Skeletal muscle tissue (tissue), 4 donors: ENCODE measurements around the gene KCNMA1. TPM values are rescaled to one million over a fixed set of nuclear protein-coding genes. Genes with fewer than 3 reads are reported as not detected.
A peak's percentile ranks its signal among the peaks of the same experiment; 100 is the strongest.

Experiments
- H3K27ac ChIP-seq: one replicate; pipeline ENCODE4 v1.7.0; 2013; ENCODE audit warnings: mild to moderate bottlenecking, low read depth, low read length, inconsistent platforms
- H3K27me3 ChIP-seq, 3 donors: one replicate each; pipeline ENCODE4 v1.7.0; 2013; ENCODE audit warnings: low read length in 3 of 3; ENCODE audit not compliant: control insufficient read depth in 3 of 3, insufficient read depth in 3 of 3
- H3K36me3 ChIP-seq, 3 donors: one replicate each; pipeline ENCODE4 v1.7.0; 2013; ENCODE audit warnings: low read length in 3 of 3; ENCODE audit not compliant: control insufficient read depth in 3 of 3, insufficient read depth in 3 of 3
- H3K4me1 ChIP-seq, 3 donors: one replicate each; pipeline ENCODE4 v1.7.0; 2013; ENCODE audit warnings: low read length in 3 of 3, mild to moderate bottlenecking in 3 of 3; ENCODE audit not compliant: control insufficient read depth in 3 of 3, insufficient read depth in 3 of 3
- H3K4me3 ChIP-seq, 3 donors: one replicate each; pipeline ENCODE4 v1.7.0; 2013; ENCODE audit warnings: low read length in 3 of 3
- H3K9ac ChIP-seq, 3 donors: one replicate each; pipeline ENCODE4 v1.7.0; 2013; ENCODE audit warnings: low read length in 3 of 3, mild to moderate bottlenecking in 3 of 3, moderate library complexity in 2 of 3, low read depth in 1 of 3
- H3K9me3 ChIP-seq, 3 donors: one replicate each; pipeline ENCODE4 v1.7.0; 2013; ENCODE audit warnings: low read length in 3 of 3; ENCODE audit not compliant: control insufficient read depth in 3 of 3
- total RNA-seq: library from RNA; depleted of rRNA; stranded (reverse); fragments of >200 nt; gene quantifications from one replicate; pipeline ENCODE4 v1.2.3, GENCODE V29; 2014
- donor health status: Osteomylitis.

Gene KCNMA1
- total RNA-seq, 1 donor from 2014 or later, result 18.8 TPM

DNA sequence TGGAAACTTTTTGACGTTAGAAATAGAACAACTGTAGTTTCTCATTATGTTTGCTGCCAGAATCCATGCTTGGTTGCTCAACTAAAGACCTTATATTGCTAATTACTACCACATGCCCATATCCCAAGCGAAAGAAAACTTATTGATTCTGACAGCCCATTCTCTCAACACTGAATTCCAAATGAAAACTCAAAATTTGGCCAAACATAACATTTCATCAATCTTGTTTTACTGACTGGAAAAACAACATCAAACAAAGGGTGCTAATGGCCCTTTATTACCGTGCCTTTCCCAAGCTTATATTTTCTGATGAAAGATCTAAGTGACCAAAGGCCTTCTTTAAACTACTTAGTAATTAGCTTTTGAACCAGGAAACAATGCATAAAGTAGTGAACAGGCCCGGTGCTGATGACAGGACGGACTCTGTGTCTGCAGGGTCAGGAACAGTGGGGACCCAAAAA, 531.8 kb downstream of the KCNMA1 start:
- no peak overlapping the region for H3K9ac ChIP-seq
- H3K27ac ChIP-seq, result peak overlapping the region; percentile 6

DNA sequence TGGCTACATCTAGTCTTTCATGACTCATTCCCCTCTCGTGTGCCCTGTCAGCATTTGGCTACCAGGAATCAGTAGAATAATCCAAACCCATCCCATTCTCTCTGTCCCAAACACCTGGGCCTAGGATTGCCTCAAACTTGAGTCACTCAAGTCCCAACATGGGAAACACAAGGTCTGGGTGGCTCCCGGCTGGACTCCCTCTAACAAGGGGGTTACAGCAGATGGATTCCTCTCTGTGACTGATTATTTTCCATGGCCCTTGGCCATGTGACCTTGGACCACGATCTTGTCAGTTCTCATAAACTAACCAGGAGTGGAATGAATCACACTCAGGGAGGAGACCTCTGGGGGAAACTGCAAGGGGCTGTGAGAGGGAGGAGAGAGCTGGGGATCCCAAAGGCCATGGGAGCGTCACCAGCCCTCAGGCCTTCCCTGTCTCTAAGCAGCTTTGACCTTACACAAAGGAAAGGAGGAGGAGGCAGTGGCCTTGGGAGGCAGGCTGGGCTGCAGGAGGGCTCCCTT, 533.1 kb downstream of the KCNMA1 start:
- Histone ChIP-seq H3K9ac (no peak overlapping the region), H3K4me3 (no peak overlapping the region), H3K4me1 (peaks cover 0 to 9% (median 0%) of the 10 kb centered on the region in 3 donors), H3K27me3 (no peaks in the 10 kb centered on the region), H3K9me3 (no peaks in the 10 kb centered on the region), H3K27ac (peak overlapping the region; percentile 64), H3K36me3 (no peaks in the 10 kb centered on the region)

More for the DNA sequence above, 531.8 kb downstream of the KCNMA1 start:
- Histone ChIP-seq H3K9me3 (no peaks in the 10 kb centered on the region), H3K27me3 (no peaks in the 10 kb centered on the region), H3K36me3 (no peaks in the 10 kb centered on the region), H3K4me3 (no peak overlapping the region), H3K4me1 (peaks cover 0 to 9% (median under 1%) of the 10 kb centered on the region in 3 donors)

DNA sequence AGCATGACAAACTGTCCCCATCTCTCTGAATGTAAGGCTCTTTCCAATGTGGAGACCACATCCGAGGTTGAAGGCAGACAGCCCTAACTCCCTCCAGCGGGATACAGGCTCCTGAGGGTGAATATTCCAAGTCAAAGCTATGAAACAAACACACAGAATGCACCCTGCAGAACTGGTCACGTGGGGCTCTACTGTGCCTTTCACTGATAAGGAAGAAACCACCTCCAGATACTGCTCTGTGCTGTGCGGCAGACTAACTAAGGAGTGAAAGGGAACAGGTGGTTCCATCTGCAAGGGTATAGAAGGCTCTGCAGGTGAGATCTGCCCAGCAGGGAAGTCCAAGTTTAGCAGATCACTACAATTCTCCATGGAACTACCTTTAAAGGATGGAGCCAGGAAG, 534.4 kb downstream of the KCNMA1 start:
- H3K27ac ChIP-seq, result no peak overlapping the region
- H3K4me3 ChIP-seq, result no peak overlapping the region
- no peaks in the 10 kb centered on the region for H3K27me3 ChIP-seq
- H3K9ac ChIP-seq, result no peak overlapping the region
- no peaks in the 10 kb centered on the region for H3K36me3 ChIP-seq
- peaks cover 0 to 9% (median 0%) of the 10 kb centered on the region in 3 donors for H3K4me1 ChIP-seq
- no peaks in the 10 kb centered on the region for H3K9me3 ChIP-seq

DNA sequence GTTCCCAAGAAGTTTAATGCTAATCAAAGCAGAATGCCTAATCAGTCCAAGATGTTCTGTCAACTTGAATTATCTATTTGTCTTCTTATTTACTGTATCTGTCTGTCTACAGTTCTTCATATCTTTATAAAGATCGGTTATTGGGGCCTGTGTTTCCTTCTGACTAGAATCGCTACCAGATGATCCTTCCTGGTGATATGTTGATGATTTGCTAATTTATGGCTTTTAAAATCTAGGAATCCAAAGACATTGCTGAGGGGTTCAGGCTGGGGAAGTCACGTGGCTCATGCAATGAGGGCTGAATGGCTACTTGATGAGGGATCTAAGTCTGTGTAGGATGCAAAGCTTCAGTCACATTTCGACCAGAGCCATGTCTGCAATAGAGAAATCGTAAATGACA, 536.3 kb downstream of the KCNMA1 start:
- no peak overlapping the region for H3K27ac ChIP-seq
- no peaks in the 10 kb centered on the region for H3K9me3 ChIP-seq
- H3K27me3 ChIP-seq, result no peaks in the 10 kb centered on the region
- H3K4me3 ChIP-seq, result no peak overlapping the region
- H3K36me3 ChIP-seq, result no peaks in the 10 kb centered on the region
- peaks cover 0 to 9% (median 0%) of the 10 kb centered on the region in 3 donors for H3K4me1 ChIP-seq
- no peak overlapping the region for H3K9ac ChIP-seq

DNA sequence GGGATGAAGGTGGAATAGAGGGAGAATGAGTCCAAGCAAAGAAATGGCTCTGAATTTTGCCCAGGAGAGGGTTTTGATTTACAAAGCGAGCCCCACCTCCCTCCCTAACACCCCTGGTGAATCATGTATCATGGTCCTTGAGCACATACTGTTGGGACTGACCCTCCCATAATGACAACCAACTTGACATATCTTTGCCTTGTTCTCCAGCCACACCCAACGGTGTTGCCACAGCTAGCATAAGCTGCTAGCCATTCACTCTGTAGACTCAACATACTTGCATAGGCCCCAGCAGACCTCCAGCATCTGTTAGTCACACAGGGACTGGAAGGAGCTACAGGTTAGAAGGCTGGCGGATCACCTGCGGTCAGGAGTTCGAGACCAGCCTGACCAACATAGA, 538.5 kb downstream of the KCNMA1 start:
- no peak overlapping the region for H3K4me3 ChIP-seq
- H3K36me3 ChIP-seq, result no peaks in the 10 kb centered on the region
- H3K27me3 ChIP-seq, result no peaks in the 10 kb centered on the region
- no peaks in the 10 kb centered on the region for H3K9me3 ChIP-seq
- H3K27ac ChIP-seq, result no peak overlapping the region
- no peak overlapping the region for H3K9ac ChIP-seq
- no peaks in the 10 kb centered on the region for H3K4me1 ChIP-seq

DNA sequence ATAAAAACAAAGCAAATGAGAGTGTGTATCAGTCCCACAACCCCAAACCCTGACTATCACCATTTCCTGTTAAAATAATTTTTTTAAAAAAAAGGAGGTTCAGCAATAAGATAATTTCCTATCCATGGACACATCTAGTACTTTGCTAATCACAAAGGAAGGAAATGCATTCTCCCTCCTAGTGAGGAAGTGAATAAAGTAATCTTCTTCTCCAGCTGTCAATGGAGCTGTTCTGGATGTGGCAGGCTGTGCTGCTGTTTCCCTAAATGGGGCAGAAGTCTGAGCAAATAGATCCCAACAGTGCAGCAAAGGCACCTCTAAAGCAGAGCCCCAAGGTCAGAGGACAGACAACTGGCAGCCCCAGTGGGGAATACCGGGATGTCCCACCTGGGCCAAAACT, 540.0 kb downstream of the KCNMA1 start:
- Histone ChIP-seq H3K36me3 (no peaks in the 10 kb centered on the region), H3K9ac (no peak overlapping the region), H3K4me1 (no peaks in the 10 kb centered on the region), H3K27me3 (no peaks in the 10 kb centered on the region), H3K4me3 (no peak overlapping the region), H3K9me3 (no peaks in the 10 kb centered on the region), H3K27ac (no peak overlapping the region)

DNA sequence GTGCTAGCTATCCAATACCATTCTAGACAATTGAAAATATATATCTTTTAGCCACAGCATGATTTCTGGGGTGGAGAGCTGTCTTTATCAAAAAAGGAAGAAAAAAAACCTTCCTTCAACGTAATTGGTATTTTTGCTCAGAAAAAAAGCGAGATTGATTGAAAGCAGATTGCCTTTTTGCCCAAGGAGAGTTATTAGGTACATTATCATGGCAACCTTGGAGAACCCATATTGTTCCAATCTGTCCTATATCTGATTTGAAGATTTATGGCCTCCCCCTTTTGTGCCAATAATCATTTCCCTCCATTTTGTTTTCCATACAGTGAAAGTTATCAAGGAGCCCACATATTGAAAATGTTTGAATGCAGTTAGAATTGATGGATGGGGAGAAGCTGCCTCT, 544.5 kb downstream of the KCNMA1 start:
- no peaks in the 10 kb centered on the region for H3K27me3 ChIP-seq
- H3K4me1 ChIP-seq, result no peaks in the 10 kb centered on the region
- peaks cover 3 to 16% (median 6%) of the 10 kb centered on the region in 3 donors for H3K36me3 ChIP-seq
- no peak overlapping the region for H3K4me3 ChIP-seq
- H3K9ac ChIP-seq, result no peak overlapping the region
- H3K9me3 ChIP-seq, result no peaks in the 10 kb centered on the region
- no peak overlapping the region for H3K27ac ChIP-seq

DNA sequence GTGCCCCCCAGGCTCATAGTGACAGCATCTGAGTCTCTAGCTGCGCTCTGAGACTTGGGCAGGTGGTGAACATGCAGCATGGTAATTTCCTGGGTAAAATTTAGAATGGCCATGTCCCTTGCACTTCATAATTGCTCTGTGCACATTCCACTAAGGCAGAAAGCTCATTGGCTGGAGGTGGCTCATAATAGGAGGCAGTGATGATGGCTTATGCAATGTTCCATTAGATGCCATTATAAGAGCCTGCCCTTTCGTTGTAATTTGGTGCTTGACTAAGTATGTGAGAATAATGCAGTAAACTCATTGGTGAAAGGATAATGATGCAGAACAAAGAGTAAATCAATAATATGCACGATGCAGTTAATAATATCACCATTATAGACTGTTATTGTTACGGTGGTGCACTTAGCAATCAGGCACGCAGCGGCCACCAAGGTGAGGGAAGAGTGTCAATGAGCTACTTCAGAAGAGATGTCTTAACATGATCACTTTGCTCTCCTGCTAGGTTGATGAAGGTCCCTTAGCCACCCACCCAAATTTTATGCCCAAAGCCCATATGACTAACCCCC, 545.9 kb downstream of the KCNMA1 start:
- Histone ChIP-seq H3K9ac (no peak overlapping the region), H3K4me1 (no peaks in the 10 kb centered on the region)

DNA sequence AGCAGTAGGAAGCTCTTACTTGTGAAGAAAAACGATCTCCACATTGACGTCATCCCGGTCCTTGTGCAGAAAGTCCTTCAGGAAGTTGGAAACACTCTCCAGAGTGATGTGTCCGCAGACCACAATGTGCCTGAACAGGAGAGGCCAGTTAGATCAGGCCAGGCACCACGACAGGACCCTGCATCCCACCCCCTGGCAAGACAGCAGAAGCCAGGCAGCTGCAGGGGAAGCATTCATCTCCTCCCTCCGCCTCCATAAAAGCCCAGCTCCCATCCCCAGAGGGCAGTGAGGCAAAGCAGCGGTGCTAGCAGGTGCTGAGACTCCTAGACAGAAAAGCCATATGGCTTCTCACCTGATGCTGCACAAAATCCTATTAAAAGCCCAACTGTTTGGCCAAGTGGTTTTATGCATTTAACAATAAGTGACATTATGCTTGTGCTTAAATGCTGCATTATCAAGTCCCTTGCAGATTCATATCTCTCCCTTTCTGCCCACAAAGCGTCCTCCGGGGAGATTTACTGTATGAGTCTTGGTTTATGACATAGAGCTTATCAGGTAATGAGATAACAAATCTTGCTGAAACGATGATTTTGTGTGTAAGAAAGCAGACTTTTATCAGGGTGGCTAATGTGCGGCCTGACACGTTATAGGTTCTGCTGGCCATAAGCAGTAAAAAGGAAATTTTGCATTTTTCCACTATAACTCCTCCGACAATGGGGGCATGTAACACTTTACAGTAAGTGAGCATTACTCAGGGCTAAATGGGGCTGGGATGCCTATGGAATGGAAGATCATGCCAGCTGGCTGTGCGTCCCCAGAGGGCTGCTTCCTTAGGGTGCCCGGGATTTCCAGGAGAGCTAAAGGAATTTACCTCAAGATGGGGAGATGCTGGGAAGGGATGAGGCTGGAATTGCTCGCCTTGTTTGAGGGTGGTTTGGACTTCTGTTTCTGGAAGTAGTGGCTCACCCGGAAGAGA, 546.9 kb downstream of the KCNMA1 start:
- Histone ChIP-seq H3K9me3 (no peaks in the 10 kb centered on the region), H3K27me3 (no peaks in the 10 kb centered on the region), H3K36me3 (peaks cover 6 to 21% (median 6%) of the 10 kb centered on the region in 3 donors), H3K9ac (no peak overlapping the region), H3K4me1 (no peaks in the 10 kb centered on the region), H3K4me3 (no peak overlapping the region), H3K27ac (no peak overlapping the region)

More for the DNA sequence above, 545.9 kb downstream of the KCNMA1 start:
- Histone ChIP-seq H3K9me3 (no peaks in the 10 kb centered on the region), H3K27ac (no peak overlapping the region), H3K4me3 (no peak overlapping the region), H3K36me3 (peaks cover 3 to 16% (median 6%) of the 10 kb centered on the region in 3 donors), H3K27me3 (no peaks in the 10 kb centered on the region)

DNA sequence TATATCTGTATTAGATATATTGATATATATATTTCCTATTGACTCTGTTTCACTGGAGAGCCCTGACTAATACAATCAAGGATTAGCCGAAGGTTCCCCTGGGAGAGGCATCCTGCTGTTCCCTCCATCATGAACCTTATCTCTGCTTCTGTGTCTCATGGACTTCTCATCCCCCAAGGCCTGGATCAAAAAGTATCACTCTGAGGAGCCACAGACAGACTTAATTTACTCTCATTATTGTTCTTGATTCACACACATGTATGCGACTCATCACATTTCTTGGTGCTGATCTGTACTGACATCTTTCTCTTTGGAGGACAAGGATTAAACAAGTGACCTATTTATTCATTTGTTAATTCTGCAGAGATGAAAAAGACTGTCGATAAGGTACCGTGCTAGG, 550.2 kb downstream of the KCNMA1 start:
- no peaks in the 10 kb centered on the region for H3K9me3 ChIP-seq
- no peak overlapping the region for H3K4me3 ChIP-seq
- H3K36me3 ChIP-seq, result peaks cover 6 to 25% (median 6%) of the 10 kb centered on the region in 3 donors
- H3K4me1 ChIP-seq, result peaks cover 2 to 9% (median 3%) of the 10 kb centered on the region in 3 donors
- no peak overlapping the region for H3K9ac ChIP-seq
- H3K27ac ChIP-seq, result no peak overlapping the region
- H3K27me3 ChIP-seq, result no peaks in the 10 kb centered on the region
